ENCODE measurements around the gene SMCO2.

GRCh38 chr12:27455589-27455988 is 9.1 kb downstream of the SMCO2 start:
- TF ChIP-seq CTCF (IDR thresholded peaks at IDR 0.05 in 2 of 3, conservative IDR thresholded peaks at IDR 0.05 in 1 of 3; ENCODE audit: control insufficient read depth in 2 of 3, extremely low read depth in 1 of 3, insufficient read depth in 1 of 3, low read depth in 3 of 3, low read length in 3 of 3) (no peak), ZNF384 (IDR thresholded peaks at IDR 0.05; ENCODE audit: borderline replicate concordance, low read depth, low read length) (no peak), EP300 (IDR thresholded peaks at IDR 0.05; ENCODE audit: borderline replicate concordance in 1 of 2, control insufficient read depth in 1 of 2, low read depth in 2 of 2, low read length in 2 of 2) (no peak), RBBP5 (conservative IDR thresholded peaks at IDR 0.05) (no peak), JUND (IDR thresholded peaks at IDR 0.05; ENCODE audit: low read depth, low read length) (no peak)

Data from GM12878 (cell line).